Colonic mucosa (tissue), 4 donors: ENCODE data around the gene GRID1. TPM values are rescaled to one million over a fixed set of nuclear protein-coding genes. Genes with fewer than 3 reads are reported as not detected.
"Not testable (repeated sequence)": the region's sequence is repeated elsewhere in the genome, so short reads cannot be mapped to it uniquely, and the experiment has no call there.

Source experiments
- DNase-seq: peaks from one replicate; pipeline ENCODE4 v3.0.0-alpha.2; 2020
- H3K27ac ChIP-seq: fragments of 200-600 bp; one replicate; pipeline ENCODE4 v1.8.0; 2021
- H3K27me3 ChIP-seq: fragments of 200-600 bp; one replicate; pipeline ENCODE4 v1.8.0; 2021
- H3K36me3 ChIP-seq: fragments of 200-600 bp; one replicate; pipeline ENCODE4 v1.8.0; 2021
- H3K4me1 ChIP-seq: fragments of 200-600 bp; one replicate; pipeline ENCODE4 v1.8.0; 2021; ENCODE audit warnings: mild to moderate bottlenecking
- H3K4me3 ChIP-seq: fragments of 200-600 bp; one replicate; pipeline ENCODE4 v1.8.0; 2021
- H3K9ac ChIP-seq, 2 donors: one replicate each; pipeline ENCODE4 v1.7.0; 2013; ENCODE audit warnings: control low read depth in 2 of 2, low read depth in 2 of 2, low read length in 2 of 2
- H3K9me3 ChIP-seq: fragments of 200-600 bp; one replicate; pipeline ENCODE4 v1.8.0; 2021
- CTCF ChIP-seq: fragments of 200-600 bp; IDR thresholded peaks from one replicate; pipeline ENCODE4 v1.8.0; 2022; ENCODE audit warnings: antibody characterized with exemption, mild to moderate bottlenecking
- intact Hi-C: fragments of 100-400 bp; cut with DNase I; formaldehyde crosslinking; loops from one replicate; pipeline ENCODE4 v1.14.1; 2022
- total RNA-seq, 2 donors: library from RNA; stranded (reverse); fragmentation: NEBNext Ultra II Directional in 1 of 2; extraction: Animal tissue kit (Norgen Biotek cat#: 25700) in 1 of 2; gene quantifications; one replicate each; pipeline ENCODE4 v1.2.1, GENCODE V29; 2021
- donor health status: healthy.
- donor health status: DM: no; HTN: no; CAD: no.
- donor health status: DM: no; HTN: no; CAD: no.

Gene GRID1
- total RNA-seq, 2 donors from 2014 or later = 0.30 to 0.37 TPM

DNA sequence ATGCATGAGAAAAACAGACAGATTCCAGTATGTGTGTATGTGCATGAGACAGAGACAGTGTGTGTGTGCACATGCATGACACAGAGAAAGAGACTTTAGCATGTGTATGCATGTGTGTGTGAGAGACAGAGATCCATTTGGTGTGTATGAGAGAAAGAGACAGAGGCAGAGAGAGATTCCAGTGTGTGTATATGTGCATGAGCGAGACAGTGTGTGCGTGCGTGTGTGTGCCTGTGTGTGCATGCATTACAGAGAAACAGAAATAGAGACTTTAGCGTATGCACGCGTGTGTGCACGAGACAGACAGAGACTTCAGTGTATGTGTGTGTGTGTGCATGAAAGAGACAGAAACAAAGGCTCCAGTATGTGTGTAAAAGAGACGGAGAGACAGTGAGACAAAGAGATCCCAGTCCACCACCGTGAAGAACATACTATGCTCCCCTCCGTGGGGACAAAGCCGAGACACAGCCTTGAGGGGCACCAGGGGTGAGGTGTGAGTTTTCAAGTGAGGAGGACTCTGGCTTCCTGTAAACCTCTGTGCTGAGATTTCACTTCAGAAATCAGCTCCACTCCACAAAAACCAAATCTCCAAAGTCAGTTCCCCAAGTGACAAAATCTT is 188.9 kb downstream of the GRID1 start:
- Histone ChIP-seq H3K9me3 (no peaks in the 10 kb centered on the region), H3K4me3 (no peak overlapping the region), H3K36me3 (no peaks in the 10 kb centered on the region), H3K27ac (no peak overlapping the region), H3K27me3 (no peaks in the 10 kb centered on the region), H3K9ac (no peak overlapping the region), H3K4me1 (no peaks in the 10 kb centered on the region)
- no peak for DNase-seq
- no peak for TF ChIP-seq CTCF
- intact Hi-C loops = no loop called here

GRCh38 chr10:86176850-86177536 is 189.6 kb downstream of the GRID1 start:
- Histone ChIP-seq H3K27ac (no peak overlapping the region), H3K27me3 (no peaks in the 10 kb centered on the region), H3K4me3 (no peak overlapping the region), H3K9ac (no peak overlapping the region), H3K9me3 (no peaks in the 10 kb centered on the region), H3K4me1 (no peaks in the 10 kb centered on the region), H3K36me3 (no peaks in the 10 kb centered on the region)
- intact Hi-C loops = no loop called here
- TF ChIP-seq CTCF = no peak
- no peak for DNase-seq

GRCh38 chr10:86175476-86175875 is 191.1 kb downstream of the GRID1 start:
- H3K27me3 ChIP-seq, H3K27ac ChIP-seq, H3K4me1 ChIP-seq, H3K36me3 ChIP-seq, H3K9me3 ChIP-seq, DNase-seq, intact Hi-C loops, H3K9ac ChIP-seq, H3K4me3 ChIP-seq: not testable (repeated sequence)

DNA sequence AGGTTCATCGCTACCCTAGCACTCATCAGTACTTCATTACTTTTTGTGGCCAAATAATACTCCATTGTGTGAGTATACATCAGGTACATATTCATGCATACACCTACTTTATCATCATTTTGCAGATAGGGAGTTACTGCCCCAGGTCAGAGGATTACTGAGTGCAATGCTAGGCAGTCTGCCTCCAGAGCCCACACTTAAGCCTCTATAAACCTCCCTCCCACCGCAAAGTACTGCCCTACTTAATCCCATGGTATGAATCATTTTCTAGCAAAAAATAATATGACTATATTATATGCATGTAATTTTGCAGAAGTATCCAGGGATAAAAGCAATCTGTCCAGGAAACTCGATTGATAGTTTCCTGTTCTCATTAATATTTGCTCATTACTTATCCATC is 194.3 kb downstream of the GRID1 start:
- no peaks in the 10 kb centered on the region for H3K27me3 ChIP-seq
- H3K9me3 ChIP-seq = no peaks in the 10 kb centered on the region
- H3K27ac ChIP-seq = no peak overlapping the region
- no peak overlapping the region for H3K9ac ChIP-seq
- H3K4me3 ChIP-seq = no peak overlapping the region
- TF ChIP-seq CTCF = no peak
- intact Hi-C loops = no loop called here
- H3K36me3 ChIP-seq = no peaks in the 10 kb centered on the region
- DNase-seq = no peak
- no peaks in the 10 kb centered on the region for H3K4me1 ChIP-seq

DNA sequence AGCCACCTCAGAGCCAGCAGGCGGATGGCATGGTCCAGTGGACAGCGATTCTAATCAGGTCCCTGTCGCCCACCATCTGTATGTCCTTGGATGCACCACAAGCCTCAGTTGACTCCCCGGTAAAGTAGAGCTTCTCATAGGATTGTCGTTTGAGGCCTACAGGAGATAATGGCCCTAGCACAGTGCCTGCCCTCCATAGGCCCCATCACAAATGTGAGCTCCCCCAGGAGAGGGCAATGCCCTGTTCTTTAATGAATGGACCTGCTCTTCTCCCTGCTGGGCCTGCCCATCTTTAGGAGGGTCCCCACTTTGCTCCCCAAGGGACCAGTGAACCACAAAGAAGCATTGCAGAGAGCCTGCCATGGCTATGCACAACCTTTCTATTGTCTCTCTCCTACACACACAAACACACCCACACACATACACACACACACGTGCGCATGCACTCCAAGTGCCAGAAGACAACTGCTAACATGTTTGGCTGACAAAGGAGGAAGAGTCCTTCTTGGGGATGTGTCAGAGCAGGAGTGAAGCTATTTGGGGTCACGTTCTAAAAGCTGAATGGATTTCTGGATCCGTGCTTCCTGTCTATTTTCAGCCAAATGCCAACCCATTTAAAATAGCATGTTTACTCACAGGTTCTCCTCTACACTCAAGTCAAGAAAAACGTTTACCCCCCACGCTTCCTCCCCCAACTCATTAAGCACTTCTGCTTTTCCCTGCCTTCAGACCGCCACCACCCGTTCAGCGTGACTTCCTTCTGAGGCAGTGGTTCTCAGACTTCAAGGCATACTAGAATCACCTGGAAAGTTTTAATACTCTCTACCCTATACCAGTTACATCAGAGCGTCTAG is 196.1 kb downstream of the GRID1 start:
- no peaks in the 10 kb centered on the region for H3K9me3 ChIP-seq
- H3K27ac ChIP-seq = no peak overlapping the region
- H3K4me1 ChIP-seq = no peaks in the 10 kb centered on the region
- no peaks in the 10 kb centered on the region for H3K27me3 ChIP-seq
- no peak overlapping the region for H3K4me3 ChIP-seq
- H3K9ac ChIP-seq = no peak overlapping the region
- intact Hi-C loops = no loop called here
- H3K36me3 ChIP-seq = no peaks in the 10 kb centered on the region
- TF ChIP-seq CTCF = no peak
- DNase-seq = no peak
